Endothelial cell (in vitro differentiated cells): ENCODE results near the gene C16orf46. TPM values are rescaled to one million over a fixed set of nuclear protein-coding genes. Genes with fewer than 3 reads are reported as not detected.

Source experiments
- DNase-seq: peaks from one replicate; pipeline ENCODE4 v3.0.0; 2021; ENCODE audit warnings: low spot score
- H3K27ac Mint-ChIP-seq: one replicate; pipeline ENCODE4 v1.8.0; 2021; ENCODE audit warnings: mixed read lengths, inconsistent platforms; ENCODE audit not compliant: unreplicated experiment
- H3K27me3 Mint-ChIP-seq: one replicate; pipeline ENCODE4 v1.8.0; 2021; ENCODE audit warnings: mild to moderate bottlenecking, moderate library complexity, mixed read lengths, inconsistent platforms; ENCODE audit not compliant: unreplicated experiment
- H3K36me3 Mint-ChIP-seq: one replicate; pipeline ENCODE4 v1.8.0; 2021; ENCODE audit warnings: mild to moderate bottlenecking, low read depth, mixed read lengths, inconsistent platforms; ENCODE audit not compliant: unreplicated experiment
- H3K4me1 Mint-ChIP-seq: one replicate; pipeline ENCODE4 v1.8.0; 2021; ENCODE audit warnings: mild to moderate bottlenecking, mixed read lengths, inconsistent platforms; ENCODE audit not compliant: unreplicated experiment
- H3K4me3 Mint-ChIP-seq: one replicate; pipeline ENCODE4 v1.8.0; 2021; ENCODE audit warnings: mild to moderate bottlenecking, mixed read lengths, inconsistent platforms; ENCODE audit not compliant: unreplicated experiment
- H3K9me3 Mint-ChIP-seq: one replicate; pipeline ENCODE4 v1.8.0; 2021; ENCODE audit warnings: mixed read lengths, inconsistent platforms; ENCODE audit not compliant: unreplicated experiment
- CTCF ChIP-seq: fragments of 200-600 bp; sonication (generic); IDR thresholded peaks from one replicate; pipeline ENCODE4 v1.5.0; 2021; ENCODE audit warnings: antibody characterized with exemption; ENCODE audit not compliant: unreplicated experiment
- total RNA-seq: library from RNA; stranded (reverse); fragmentation: NEBNext Ultra II Directional; extraction: Animal tissue kit (Norgen Biotek cat#: 25700); gene quantifications from one replicate; pipeline ENCODE4 v1.2.1, GENCODE V29; 2021; ENCODE audit not compliant: unreplicated experiment

The C16orf46 gene
- total RNA-seq, 1 donor from 2014 or later: 0.18 TPM

GRCh38 chr16:81040131-81040530 lies 36.9 kb downstream of the C16orf46 start:
- H3K36me3 Mint-ChIP-seq: peaks cover 37% of the 10 kb centered on the region
- TF ChIP-seq CTCF: no peak
- no peak overlapping the region for H3K27ac Mint-ChIP-seq
- H3K27me3 Mint-ChIP-seq: peaks cover 3% of the 10 kb centered on the region
- DNase-seq: no peak
- no peaks in the 10 kb centered on the region for H3K9me3 Mint-ChIP-seq
- H3K4me3 Mint-ChIP-seq: no peak overlapping the region
- peaks cover 15% of the 10 kb centered on the region for H3K4me1 Mint-ChIP-seq

DNA sequence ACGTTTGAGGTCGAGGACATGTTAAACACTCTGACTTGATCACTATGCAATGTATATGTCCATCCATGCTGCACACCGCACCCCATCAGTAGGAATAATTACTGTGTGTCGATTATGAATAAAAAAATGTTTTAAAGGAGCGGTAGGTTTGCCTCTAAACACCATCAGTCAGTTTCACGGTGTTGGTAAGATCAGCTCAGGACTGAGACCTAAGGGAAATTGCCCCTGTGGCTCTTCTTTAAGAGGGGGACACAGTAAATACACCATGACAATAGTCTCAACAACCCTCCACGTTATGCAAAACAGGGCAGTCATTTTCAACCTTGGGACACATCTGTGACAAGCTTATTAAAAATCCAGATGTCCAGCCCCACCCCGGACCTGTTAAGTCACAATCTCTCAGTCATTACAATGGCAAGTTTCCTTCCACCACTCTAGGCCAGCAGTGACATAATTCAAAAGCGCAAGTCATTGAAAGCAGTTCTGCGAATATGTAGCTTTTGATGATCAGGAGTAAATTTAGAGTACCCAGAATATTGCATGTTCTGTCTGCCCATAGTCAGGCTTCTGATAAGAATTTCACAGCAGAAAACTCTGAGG lies 40.2 kb downstream of the C16orf46 start:
- H3K9me3 Mint-ChIP-seq: no peaks in the 10 kb centered on the region
- no peak for TF ChIP-seq CTCF
- peak overlapping the region; percentile 92 for H3K4me3 Mint-ChIP-seq
- peaks cover 7% of the 10 kb centered on the region for H3K27me3 Mint-ChIP-seq
- peaks cover 15% of the 10 kb centered on the region for H3K4me1 Mint-ChIP-seq
- peaks cover 17% of the 10 kb centered on the region for H3K36me3 Mint-ChIP-seq
- H3K27ac Mint-ChIP-seq: peak overlapping the region; percentile 62
- DNase-seq: no peak

DNA sequence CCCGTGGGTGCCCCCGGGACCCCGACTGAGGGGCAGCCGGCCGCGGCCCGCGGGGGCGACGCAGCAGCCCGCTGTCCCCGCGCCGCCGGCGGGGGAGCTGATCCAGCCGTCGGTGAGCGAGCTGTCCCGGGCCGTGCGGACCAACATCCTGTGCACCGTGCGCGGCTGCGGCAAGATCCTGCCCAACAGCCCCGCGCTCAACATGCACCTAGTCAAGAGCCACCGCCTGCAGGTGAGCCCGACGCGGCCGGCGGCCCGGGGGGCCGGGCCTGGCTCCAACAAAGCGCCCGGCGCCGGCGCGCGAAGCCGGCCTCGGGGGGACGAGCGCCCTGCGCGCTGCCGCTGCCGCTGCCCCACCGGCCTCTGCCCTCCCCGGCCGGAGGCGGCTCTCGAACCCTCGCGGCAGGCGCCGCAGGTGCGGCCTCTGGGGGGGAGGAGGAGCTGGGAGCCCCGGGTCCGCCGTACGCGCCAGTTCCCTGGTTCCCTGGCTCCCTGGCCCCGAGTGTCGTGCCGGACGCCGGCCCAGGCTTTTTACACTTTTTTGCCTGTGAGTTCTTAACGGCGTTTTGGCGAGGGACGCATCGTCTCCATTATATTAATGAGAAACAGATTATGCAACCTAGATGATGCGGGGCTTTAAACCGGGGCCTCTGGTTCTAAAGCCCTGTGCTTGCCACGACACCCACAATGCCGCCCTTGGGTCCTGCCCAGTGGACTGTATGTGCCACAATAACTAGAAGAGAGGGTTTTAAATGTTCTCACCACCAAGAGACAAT lies 40.9 kb downstream of the C16orf46 start:
- peaks cover 7% of the 10 kb centered on the region for H3K27me3 Mint-ChIP-seq
- peak overlapping the region; percentile 92 for H3K4me3 Mint-ChIP-seq
- H3K9me3 Mint-ChIP-seq: no peaks in the 10 kb centered on the region
- H3K36me3 Mint-ChIP-seq: peaks cover 11% of the 10 kb centered on the region
- DNase-seq: peak; percentile 50
- TF ChIP-seq CTCF: no peak
- H3K27ac Mint-ChIP-seq: peak overlapping the region; percentile 62
- peaks cover 15% of the 10 kb centered on the region for H3K4me1 Mint-ChIP-seq

DNA sequence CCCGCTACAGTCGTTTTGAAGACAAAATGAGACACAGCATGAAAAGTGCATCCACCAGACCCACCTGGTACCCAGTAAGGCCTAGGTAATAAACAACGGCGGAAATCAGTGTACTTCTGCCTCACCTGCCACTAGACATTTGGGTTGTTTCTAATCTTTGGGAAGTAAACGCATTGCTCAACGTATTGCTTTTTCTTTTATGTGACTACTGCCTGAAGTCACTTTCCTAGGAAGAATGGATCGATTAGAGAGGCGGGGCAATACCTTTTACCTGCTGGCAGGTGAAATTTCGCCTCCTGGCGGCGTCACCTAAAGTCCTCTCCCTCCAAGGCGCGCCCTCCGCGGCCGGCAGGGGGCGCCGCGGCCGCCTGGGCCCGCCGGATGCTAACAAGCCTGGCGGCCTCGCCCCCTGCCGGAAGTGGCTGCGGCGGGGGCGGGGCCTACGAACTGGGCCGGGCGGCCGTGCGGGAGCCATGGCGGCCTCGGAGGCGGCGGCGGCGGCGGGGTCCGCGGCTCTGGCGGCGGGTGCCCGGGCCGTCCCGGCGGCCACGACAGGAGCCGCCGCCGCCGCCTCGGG lies 41.6 kb downstream of the C16orf46 start, which contains the start of gene ATMIN:
TSS of gene ATMIN (plus strand) at position 445 of the 577 bp plus-strand sequence. CDS start at position 474, 29 bp downstream.
- peak within 1 kb of the TSS; percentile 70 for H3K27ac Mint-ChIP-seq
- H3K36me3 Mint-ChIP-seq: peaks cover 6% of the 10 kb centered on the region
- H3K4me1 Mint-ChIP-seq: peaks cover 15% of the 10 kb centered on the region
- peak within 1 kb of the TSS; percentile 92 for H3K4me3 Mint-ChIP-seq
- peaks cover 7% of the 10 kb centered on the region for H3K27me3 Mint-ChIP-seq
- H3K9me3 Mint-ChIP-seq: no peaks in the 10 kb centered on the region
- TF ChIP-seq CTCF: peak; percentile 97
- peak; percentile 93 for DNase-seq
